Endodermal cell (in vitro differentiated cells): ENCODE data around the gene APOM. TPM values are rescaled to one million over a fixed set of nuclear protein-coding genes. Genes with fewer than 3 reads are reported as not detected.

Experiments used
- DNase-seq: peaks from one replicate; pipeline ENCODE4 v3.0.0-alpha.2; 2017
- H3K27ac ChIP-seq: 2 replicates; pipeline ENCODE4 v1.5.1; 2013; ENCODE audit warnings: mild to moderate bottlenecking, low read depth, low read length, moderate library complexity
- H3K27me3 ChIP-seq: 2 replicates; pipeline ENCODE4 v1.6.1; 2013; ENCODE audit warnings: mild to moderate bottlenecking, low read length, moderate library complexity; ENCODE audit not compliant: insufficient read depth, control insufficient read depth, poor library complexity, severe bottlenecking
- H3K36me3 ChIP-seq: 2 replicates; pipeline ENCODE4 v1.7.0; 2013; ENCODE audit warnings: mild to moderate bottlenecking, low read length, moderate library complexity; ENCODE audit not compliant: control insufficient read depth, insufficient read depth
- H3K4me1 ChIP-seq: one replicate; pipeline ENCODE4 v1.7.0; 2013; ENCODE audit warnings: low read length; ENCODE audit not compliant: control insufficient read depth, insufficient read depth
- H3K4me3 ChIP-seq: 2 replicates; pipeline ENCODE4 v1.5.1; 2013; ENCODE audit warnings: mild to moderate bottlenecking, low read length, moderate library complexity
- H3K9ac ChIP-seq: 2 replicates; pipeline ENCODE4 v1.6.1; 2013; ENCODE audit warnings: mild to moderate bottlenecking, low read length, moderate library complexity; ENCODE audit not compliant: poor library complexity, severe bottlenecking; ENCODE audit errors: extremely low read depth
- H3K9me3 ChIP-seq: 2 replicates; pipeline ENCODE4 v1.6.1; 2013; ENCODE audit warnings: mild to moderate bottlenecking, low read length, moderate library complexity; ENCODE audit not compliant: control insufficient read depth
- H3K27ac Mint-ChIP-seq: 2 replicates; pipeline ENCODE4 v1.8.0; 2020; ENCODE audit warnings: mixed read lengths
- H3K27me3 Mint-ChIP-seq: 2 replicates; pipeline ENCODE4 v1.8.0; 2021; ENCODE audit warnings: mild to moderate bottlenecking, mixed read lengths; ENCODE audit not compliant: insufficient read depth
- H3K36me3 Mint-ChIP-seq: 2 replicates; pipeline ENCODE4 v1.8.0; 2020; ENCODE audit warnings: low read depth, mixed read lengths
- H3K4me1 Mint-ChIP-seq: 2 replicates; pipeline ENCODE4 v1.8.0; 2020; ENCODE audit warnings: mixed read lengths
- H3K4me3 Mint-ChIP-seq: 2 replicates; pipeline ENCODE4 v1.8.0; 2020; ENCODE audit warnings: mild to moderate bottlenecking, moderate library complexity, mixed read lengths
- H3K9me3 Mint-ChIP-seq: 2 replicates; pipeline ENCODE4 v1.8.0; 2020; ENCODE audit warnings: mild to moderate bottlenecking, mixed read lengths
- CTCF ChIP-seq: fragments of 200-600 bp; sonication (generic); conservative IDR thresholded peaks from 2 replicates; pipeline ENCODE4 v1.5.0; 2021; ENCODE audit warnings: antibody characterized with exemption, mild to moderate bottlenecking
- WGBS, 2 experiments: methylation state at CpG; one replicate each; pipeline versions ENCODE4 v1.1.5 to v1.1.7; 2013; ENCODE audit warnings: missing lambda C conversion rate in 2 of 2, mixed read lengths in 1 of 2; ENCODE audit not compliant: insufficient coverage in 1 of 2, insufficient read length in 1 of 2; 5-methylcytosine and 5-hydroxymethylcytosine counted together
- total RNA-seq, 2 donors: library from RNA; stranded (reverse); fragmentation: NEBNext Ultra II Directional in 1 of 2; extraction: Animal tissue kit (Norgen Biotek cat#: 25700) in 1 of 2; gene quantifications; 2 replicates in 1 of 2; 3 replicates in 1 of 2; pipeline ENCODE4 v1.2.1, GENCODE V29; 2021

Gene APOM
- total RNA-seq, 2 donors from 2014 or later = 1.6 to 3.2 TPM

- H3K4me3 Mint-ChIP-seq = no peak overlapping the region
- peaks cover 68% of the 10 kb centered on the region for H3K36me3 Mint-ChIP-seq
These were observed 35.9 kb downstream of the APOM start for GRCh38 chr6:31691564-31692108.

GRCh38 chr6:31692353-31692752 is 36.7 kb downstream of the APOM start:
- no peak overlapping the region for H3K4me3 Mint-ChIP-seq
- DNase-seq = no peak
- H3K9ac ChIP-seq = no peak overlapping the region
- peaks cover 69% of the 10 kb centered on the region for H3K36me3 Mint-ChIP-seq
- H3K27me3 Mint-ChIP-seq = no peaks in the 10 kb centered on the region
- H3K9me3 ChIP-seq = no peaks in the 10 kb centered on the region
- peaks cover 70% of the 10 kb centered on the region for H3K36me3 ChIP-seq
- peaks cover 15% of the 10 kb centered on the region for H3K4me1 Mint-ChIP-seq
- no peak overlapping the region for H3K4me3 ChIP-seq
- H3K27ac Mint-ChIP-seq = no peak overlapping the region
- H3K27ac ChIP-seq = no peak overlapping the region
- no peaks in the 10 kb centered on the region for H3K27me3 ChIP-seq
- H3K9me3 Mint-ChIP-seq = no peaks in the 10 kb centered on the region
- TF ChIP-seq CTCF = no peak
- 95 to 98% methylated on average over 3 to 4 of the region's 4 CpGs for WGBS, 2 experiments
- H3K4me1 ChIP-seq = peaks cover 13% of the 10 kb centered on the region

More at GRCh38 chr6:31691564-31692108, 35.9 kb downstream of the APOM start:
- H3K9me3 ChIP-seq = no peaks in the 10 kb centered on the region
- peaks cover 13% of the 10 kb centered on the region for H3K4me1 ChIP-seq
- Mint-ChIP-seq H3K9me3 (no peaks in the 10 kb centered on the region), H3K27me3 (no peaks in the 10 kb centered on the region), H3K4me1 (peaks cover 15% of the 10 kb centered on the region), H3K27ac (peak overlapping the region; percentile 55)
- H3K27me3 ChIP-seq = no peaks in the 10 kb centered on the region
- H3K9ac ChIP-seq = no peak overlapping the region
- TF ChIP-seq CTCF = no peak
- DNase-seq = no peak
- peaks cover 74% of the 10 kb centered on the region for H3K36me3 ChIP-seq
- no peak overlapping the region for H3K4me3 ChIP-seq
- no peak overlapping the region for H3K27ac ChIP-seq
- 97 to 100% methylated on average over 4 to 12 of the region's 12 CpGs for WGBS, 2 experiments

GRCh38 chr6:31692886-31693285 is 37.2 kb downstream of the APOM start:
- no peak for TF ChIP-seq CTCF
- no peak overlapping the region for H3K4me3 ChIP-seq

More at GRCh38 chr6:31692886-31693285, 37.2 kb downstream of the APOM start:
- Histone ChIP-seq H3K27me3 (no peaks in the 10 kb centered on the region), H3K9ac (no peak overlapping the region), H3K36me3 (peaks cover 68% of the 10 kb centered on the region), H3K27ac (no peak overlapping the region), H3K9me3 (no peaks in the 10 kb centered on the region), H3K4me1 (peaks cover 13% of the 10 kb centered on the region)
- Mint-ChIP-seq H3K9me3 (no peaks in the 10 kb centered on the region), H3K27me3 (no peaks in the 10 kb centered on the region), H3K4me3 (no peak overlapping the region), H3K4me1 (peaks cover 12% of the 10 kb centered on the region), H3K27ac (no peak overlapping the region), H3K36me3 (peaks cover 69% of the 10 kb centered on the region)
- WGBS, 2 experiments = 92 to 96% methylated on average over 7 to 9 of the region's 9 CpGs
- DNase-seq = no peak
